ENCODE measurements around the gene HSPD1. TPM values are rescaled to one million over a fixed set of nuclear protein-coding genes. Genes with fewer than 3 reads are reported as not detected.

Gene HSPD1
- total RNA-seq: 391 and 438 TPM in 2 replicates

GRCh38 chr2:197499594-197500502, at the start of gene HSPD1, which contains the start of gene HSPE1:
HSPD1 (minus strand) TSS chr2:197499840; CDS start chr2:197498848, 992 bp downstream.
HSPE1 (plus strand) TSS chr2:197500379; CDS start chr2:197500437, 58 bp downstream.
- peaks cover 15% of the 10 kb centered on the region for H3K36me3 ChIP-seq (ENCODE audit: control insufficient read depth, insufficient read depth, low read length)
- H3K4me3 ChIP-seq (ENCODE audit: low read depth, low read length): peak within 1 kb of the TSS; percentile 99
- TF ChIP-seq, protein P1, sequence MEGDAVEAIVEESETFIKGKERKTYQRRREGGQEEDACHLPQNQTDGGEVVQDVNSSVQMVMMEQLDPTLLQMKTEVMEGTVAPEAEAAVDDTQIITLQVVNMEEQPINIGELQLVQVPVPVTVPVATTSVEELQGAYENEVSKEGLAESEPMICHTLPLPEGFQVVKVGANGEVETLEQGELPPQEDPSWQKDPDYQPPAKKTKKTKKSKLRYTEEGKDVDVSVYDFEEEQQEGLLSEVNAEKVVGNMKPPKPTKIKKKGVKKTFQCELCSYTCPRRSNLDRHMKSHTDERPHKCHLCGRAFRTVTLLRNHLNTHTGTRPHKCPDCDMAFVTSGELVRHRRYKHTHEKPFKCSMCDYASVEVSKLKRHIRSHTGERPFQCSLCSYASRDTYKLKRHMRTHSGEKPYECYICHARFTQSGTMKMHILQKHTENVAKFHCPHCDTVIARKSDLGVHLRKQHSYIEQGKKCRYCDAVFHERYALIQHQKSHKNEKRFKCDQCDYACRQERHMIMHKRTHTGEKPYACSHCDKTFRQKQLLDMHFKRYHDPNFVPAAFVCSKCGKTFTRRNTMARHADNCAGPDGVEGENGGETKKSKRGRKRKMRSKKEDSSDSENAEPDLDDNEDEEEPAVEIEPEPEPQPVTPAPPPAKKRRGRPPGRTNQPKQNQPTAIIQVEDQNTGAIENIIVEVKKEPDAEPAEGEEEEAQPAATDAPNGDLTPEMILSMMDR (IDR thresholded peaks at IDR 0.05; ENCODE audit: insufficient read depth, low read length, severe bottlenecking): no peak
- no peaks in the 10 kb centered on the region for H3K27me3 ChIP-seq (ENCODE audit: control insufficient read depth, insufficient read depth, low read length)
- DNase-seq (ENCODE audit: low read depth) (peak; percentile 95), FAIRE-seq (no peak)

- H3K27me3 ChIP-seq (ENCODE audit: control insufficient read depth, insufficient read depth, low read length): no peaks in the 10 kb centered on the region
- DNase-seq (ENCODE audit: low read depth): no peak
- TF ChIP-seq, protein P1 (IDR thresholded peaks at IDR 0.05; ENCODE audit: insufficient read depth, low read length, severe bottlenecking): no peak
- no peak overlapping the region for H3K4me3 ChIP-seq (ENCODE audit: low read depth, low read length)
- no peak for FAIRE-seq
- H3K36me3 ChIP-seq (ENCODE audit: control insufficient read depth, insufficient read depth, low read length): peaks cover 4% of the 10 kb centered on the region
Observed at GRCh38 chr2:197548582-197548981, 48.9 kb upstream of the HSPD1 start.

GRCh38 chr2:197547163-197547900, 47.7 kb upstream of the HSPD1 start:
- Histone ChIP-seq H3K36me3 (ENCODE audit: control insufficient read depth, insufficient read depth, low read length) (peaks cover 5% of the 10 kb centered on the region), H3K4me3 (ENCODE audit: low read depth, low read length) (no peak overlapping the region), H3K27me3 (ENCODE audit: control insufficient read depth, insufficient read depth, low read length) (no peaks in the 10 kb centered on the region)
- TF ChIP-seq, protein P1 (IDR thresholded peaks at IDR 0.05; ENCODE audit: insufficient read depth, low read length, severe bottlenecking): no peak
- DNase-seq (ENCODE audit: low read depth) (no peak), FAIRE-seq (no peak)

- no peak for FAIRE-seq
Observed at GRCh38 chr2:197543206-197543605, 43.6 kb upstream of the HSPD1 start.

GRCh38 chr2:197539734-197540133, 40.1 kb upstream of the HSPD1 start:
- TF ChIP-seq, protein P1 (IDR thresholded peaks at IDR 0.05; ENCODE audit: insufficient read depth, low read length, severe bottlenecking): no peak
- FAIRE-seq: no peak
- H3K4me3 ChIP-seq (ENCODE audit: low read depth, low read length): no peak overlapping the region
- H3K36me3 ChIP-seq (ENCODE audit: control insufficient read depth, insufficient read depth, low read length): peaks cover 6% of the 10 kb centered on the region
- no peaks in the 10 kb centered on the region for H3K27me3 ChIP-seq (ENCODE audit: control insufficient read depth, insufficient read depth, low read length)
- DNase-seq (ENCODE audit: low read depth): no peak

More at GRCh38 chr2:197543206-197543605, 43.6 kb upstream of the HSPD1 start:
- no peak for DNase-seq (ENCODE audit: low read depth)
- Histone ChIP-seq H3K27me3 (ENCODE audit: control insufficient read depth, insufficient read depth, low read length) (no peaks in the 10 kb centered on the region), H3K4me3 (ENCODE audit: low read depth, low read length) (no peak overlapping the region), H3K36me3 (ENCODE audit: control insufficient read depth, insufficient read depth, low read length) (peaks cover 4% of the 10 kb centered on the region)
- TF ChIP-seq, protein P1 (IDR thresholded peaks at IDR 0.05; ENCODE audit: insufficient read depth, low read length, severe bottlenecking): no peak
